ENCODE data around the gene SEPTIN5. TPM values are rescaled to one million over a fixed set of nuclear protein-coding genes. Genes with fewer than 3 reads are reported as not detected.

SEPTIN5 gene
- total and polyA plus RNA-seq, 9 of the 15 experiments (the other 6 are each of a cell fraction or from before 2014, with no cell fraction given): 0.03 to 195 (median 119) TPM

DNA sequence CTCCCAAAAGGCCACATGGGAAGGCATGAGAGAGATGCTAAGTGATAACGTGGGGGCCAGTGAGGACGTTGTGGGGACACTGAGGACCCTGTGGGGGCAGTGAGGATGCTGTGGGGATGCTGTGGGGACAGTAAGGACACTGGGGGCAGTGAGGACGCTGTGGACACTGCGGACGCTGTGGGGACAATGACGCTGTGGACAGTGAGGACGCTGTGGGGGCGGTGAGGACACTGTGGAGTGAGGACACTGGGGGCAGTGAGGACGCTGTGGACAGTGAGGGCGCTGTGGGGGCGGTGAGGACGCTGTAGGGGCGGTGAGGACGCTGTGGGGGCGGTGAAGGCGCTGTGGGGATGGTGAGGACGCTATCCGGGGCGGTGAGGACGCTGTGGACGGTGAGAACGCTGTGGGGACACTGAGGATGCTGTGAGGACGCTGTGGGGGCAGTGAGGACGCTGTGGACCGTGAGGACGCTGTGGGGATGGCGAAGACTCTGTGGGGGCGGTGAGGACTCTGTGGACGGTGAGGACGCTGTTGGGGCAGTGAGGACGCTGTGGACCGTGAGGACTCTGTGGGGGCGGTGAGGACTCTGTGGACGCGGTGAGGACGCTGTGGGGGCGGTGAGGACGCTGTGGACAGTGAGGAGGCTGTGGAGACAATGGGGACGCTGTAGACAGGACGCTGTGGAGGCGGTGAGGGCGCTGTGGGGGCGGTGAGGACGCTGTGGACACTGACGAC, 10.8 kb downstream of the SEPTIN5 start (continued):
- TF ChIP-seq ETV6 (IDR thresholded peaks at IDR 0.05; ENCODE audit: borderline replicate concordance in 1 of 2, low read depth in 2 of 2, low read length in 1 of 2): no peak
- no peak for TF ChIP-seq ETV6 (CRISPR knock-in tag; IDR thresholded peaks at IDR 0.05; ENCODE audit: borderline replicate concordance)
- 0 out of 2 replicates have a peak, but pooled peaks have one; percentile 12 for TF ChIP-seq SMARCA5 (IDR thresholded peaks at IDR 0.05)
- TF ChIP-seq, protein P1, sequence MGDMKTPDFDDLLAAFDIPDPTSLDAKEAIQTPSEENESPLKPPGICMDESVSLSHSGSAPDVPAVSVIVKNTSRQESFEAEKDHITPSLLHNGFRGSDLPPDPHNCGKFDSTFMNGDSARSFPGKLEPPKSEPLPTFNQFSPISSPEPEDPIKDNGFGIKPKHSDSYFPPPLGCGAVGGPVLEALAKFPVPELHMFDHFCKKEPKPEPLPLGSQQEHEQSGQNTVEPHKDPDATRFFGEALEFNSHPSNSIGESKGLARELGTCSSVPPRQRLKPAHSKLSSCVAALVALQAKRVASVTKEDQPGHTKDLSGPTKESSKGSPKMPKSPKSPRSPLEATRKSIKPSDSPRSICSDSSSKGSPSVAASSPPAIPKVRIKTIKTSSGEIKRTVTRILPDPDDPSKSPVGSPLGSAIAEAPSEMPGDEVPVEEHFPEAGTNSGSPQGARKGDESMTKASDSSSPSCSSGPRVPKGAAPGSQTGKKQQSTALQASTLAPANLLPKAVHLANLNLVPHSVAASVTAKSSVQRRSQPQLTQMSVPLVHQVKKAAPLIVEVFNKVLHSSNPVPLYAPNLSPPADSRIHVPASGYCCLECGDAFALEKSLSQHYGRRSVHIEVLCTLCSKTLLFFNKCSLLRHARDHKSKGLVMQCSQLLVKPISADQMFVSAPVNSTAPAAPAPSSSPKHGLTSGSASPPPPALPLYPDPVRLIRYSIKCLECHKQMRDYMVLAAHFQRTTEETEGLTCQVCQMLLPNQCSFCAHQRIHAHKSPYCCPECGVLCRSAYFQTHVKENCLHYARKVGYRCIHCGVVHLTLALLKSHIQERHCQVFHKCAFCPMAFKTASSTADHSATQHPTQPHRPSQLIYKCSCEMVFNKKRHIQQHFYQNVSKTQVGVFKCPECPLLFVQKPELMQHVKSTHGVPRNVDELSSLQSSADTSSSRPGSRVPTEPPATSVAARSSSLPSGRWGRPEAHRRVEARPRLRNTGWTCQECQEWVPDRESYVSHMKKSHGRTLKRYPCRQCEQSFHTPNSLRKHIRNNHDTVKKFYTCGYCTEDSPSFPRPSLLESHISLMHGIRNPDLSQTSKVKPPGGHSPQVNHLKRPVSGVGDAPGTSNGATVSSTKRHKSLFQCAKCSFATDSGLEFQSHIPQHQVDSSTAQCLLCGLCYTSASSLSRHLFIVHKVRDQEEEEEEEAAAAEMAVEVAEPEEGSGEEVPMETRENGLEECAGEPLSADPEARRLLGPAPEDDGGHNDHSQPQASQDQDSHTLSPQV (IDR thresholded peaks at IDR 0.05): no peak
- no peak for TF ChIP-seq PHF20 (IDR thresholded peaks at IDR 0.05; ENCODE audit: partially characterized antibody)
- TF ChIP-seq, protein P2, sequence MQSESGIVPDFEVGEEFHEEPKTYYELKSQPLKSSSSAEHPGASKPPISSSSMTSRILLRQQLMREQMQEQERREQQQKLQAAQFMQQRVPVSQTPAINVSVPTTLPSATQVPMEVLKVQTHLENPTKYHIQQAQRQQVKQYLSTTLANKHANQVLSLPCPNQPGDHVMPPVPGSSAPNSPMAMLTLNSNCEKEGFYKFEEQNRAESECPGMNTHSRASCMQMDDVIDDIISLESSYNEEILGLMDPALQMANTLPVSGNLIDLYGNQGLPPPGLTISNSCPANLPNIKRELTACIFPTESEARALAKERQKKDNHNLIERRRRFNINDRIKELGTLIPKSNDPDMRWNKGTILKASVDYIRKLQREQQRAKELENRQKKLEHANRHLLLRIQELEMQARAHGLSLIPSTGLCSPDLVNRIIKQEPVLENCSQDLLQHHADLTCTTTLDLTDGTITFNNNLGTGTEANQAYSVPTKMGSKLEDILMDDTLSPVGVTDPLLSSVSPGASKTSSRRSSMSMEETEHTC (IDR thresholded peaks at IDR 0.05): no peak
- no peak for TF ChIP-seq TFE3 (CRISPR knock-in tag; IDR thresholded peaks at IDR 0.05)
- TF ChIP-seq SMARCA4 (IDR thresholded peaks at IDR 0.05): no peak
- TF ChIP-seq ZSCAN32 (CRISPR knock-in tag; IDR thresholded peaks at IDR 0.05): no peak
- TF ChIP-seq, protein P3, sequence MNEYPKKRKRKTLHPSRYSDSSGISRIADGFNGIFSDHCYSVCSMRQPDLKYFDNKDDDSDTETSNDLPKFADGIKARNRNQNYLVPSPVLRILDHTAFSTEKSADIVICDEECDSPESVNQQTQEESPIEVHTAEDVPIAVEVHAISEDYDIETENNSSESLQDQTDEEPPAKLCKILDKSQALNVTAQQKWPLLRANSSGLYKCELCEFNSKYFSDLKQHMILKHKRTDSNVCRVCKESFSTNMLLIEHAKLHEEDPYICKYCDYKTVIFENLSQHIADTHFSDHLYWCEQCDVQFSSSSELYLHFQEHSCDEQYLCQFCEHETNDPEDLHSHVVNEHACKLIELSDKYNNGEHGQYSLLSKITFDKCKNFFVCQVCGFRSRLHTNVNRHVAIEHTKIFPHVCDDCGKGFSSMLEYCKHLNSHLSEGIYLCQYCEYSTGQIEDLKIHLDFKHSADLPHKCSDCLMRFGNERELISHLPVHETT (CRISPR knock-in tag; conservative IDR thresholded peaks at IDR 0.05 in 1 of 2, IDR thresholded peaks at IDR 0.05 in 1 of 2): no peak
- no peak for TF ChIP-seq RUNX1 (IDR thresholded peaks at IDR 0.05; ENCODE audit: low read depth)
- TF ChIP-seq ATF7 (IDR thresholded peaks at IDR 0.05): no peak
- TF ChIP-seq GATAD2B (IDR thresholded peaks at IDR 0.05; ENCODE audit: borderline replicate concordance): no peak
- no peak for TF ChIP-seq ZNF830 (CRISPR knock-in tag; IDR thresholded peaks at IDR 0.05)
- peak; percentile 85; the same call in 1 of the 2 replicates for TF ChIP-seq TAF15 (IDR thresholded peaks at IDR 0.05; ENCODE audit: low read depth, low read length)
- no peak for TF ChIP-seq CBFB (CRISPR knock-in tag; IDR thresholded peaks at IDR 0.05)
- no peak for TF ChIP-seq ZNF277 (CRISPR knock-in tag; IDR thresholded peaks at IDR 0.05; ENCODE audit: borderline replicate concordance)
- TF ChIP-seq TCFL5 (CRISPR knock-in tag; conservative IDR thresholded peaks at IDR 0.05): no peak
